A673 (cell line): ENCODE measurements around the gene AMOTL1.

Experiments
- CTCF ChIP-seq: fragments of 300-800, 200-600 bp; sonication (generic); conservative IDR thresholded peaks from 2 replicates; pipeline ENCODE4 v1.5.1; 2017; ENCODE audit warnings: low read depth, mild to moderate bottlenecking, antibody characterized with exemption, low read length, moderate library complexity, mixed read lengths
- EZH2 ChIP-seq: fragments of 200-600 bp; sonication (generic); IDR thresholded peaks from 2 replicates; pipeline ENCODE4 v1.6.1; 2017; ENCODE audit warnings: borderline replicate concordance, low read depth, mild to moderate bottlenecking, mixed read lengths, antibody characterized with exemption, low read length; ENCODE audit not compliant: poor library complexity, severe bottlenecking

GRCh38 chr11:94838027-94838731 lies 70.0 kb downstream of the AMOTL1 start:
- TF ChIP-seq CTCF (no peak), EZH2 (no peak)
